ENCODE results near the gene CATSPERZ. TPM values are rescaled to one million over a fixed set of nuclear protein-coding genes. Genes with fewer than 3 reads are reported as not detected.

The CATSPERZ gene
- total and polyA plus RNA-seq, 2 of the 13 experiments (the other 11 are each of a cell fraction or from before 2014, with no cell fraction given), result 0.22 to 0.48 TPM

DNA sequence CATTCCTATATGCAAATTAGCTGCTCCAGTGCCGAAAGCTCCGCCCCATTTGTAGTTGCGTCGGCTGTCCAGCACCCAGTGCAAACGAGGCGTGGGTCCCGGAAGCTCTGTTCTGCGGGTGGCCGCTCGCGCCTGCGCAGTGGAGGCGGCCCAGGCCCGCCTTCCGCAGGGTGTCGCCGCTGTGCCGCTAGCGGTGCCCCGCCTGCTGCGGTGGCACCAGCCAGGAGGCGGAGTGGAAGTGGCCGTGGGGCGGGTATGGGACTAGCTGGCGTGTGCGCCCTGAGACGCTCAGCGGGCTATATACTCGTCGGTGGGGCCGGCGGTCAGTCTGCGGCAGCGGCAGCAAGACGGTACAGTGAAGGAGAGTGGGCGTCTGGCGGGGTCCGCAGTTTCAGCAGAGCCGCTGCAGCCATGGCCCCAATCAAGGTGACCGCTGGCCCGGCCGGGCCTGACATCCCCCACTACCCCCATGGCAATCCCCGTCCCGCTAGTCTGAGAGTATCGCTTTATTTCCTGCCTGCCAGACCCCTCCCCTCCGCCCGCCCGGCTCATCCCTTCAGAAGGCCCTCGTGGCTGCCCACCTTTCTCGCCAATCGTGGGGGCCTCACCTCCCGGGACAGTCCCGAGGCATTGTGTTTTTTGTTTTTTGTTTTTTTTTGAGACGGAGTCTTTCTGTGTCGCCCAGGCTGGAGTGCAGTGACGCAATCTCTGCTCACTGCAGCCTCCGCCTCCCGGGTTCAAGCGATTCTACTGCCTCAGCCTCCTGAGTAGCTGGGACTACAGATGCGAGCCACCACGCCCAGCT is 18.0 kb downstream of the CATSPERZ start, which contains the start of gene PRDX5 (continued):
- TF ChIP-seq, protein P1, sequence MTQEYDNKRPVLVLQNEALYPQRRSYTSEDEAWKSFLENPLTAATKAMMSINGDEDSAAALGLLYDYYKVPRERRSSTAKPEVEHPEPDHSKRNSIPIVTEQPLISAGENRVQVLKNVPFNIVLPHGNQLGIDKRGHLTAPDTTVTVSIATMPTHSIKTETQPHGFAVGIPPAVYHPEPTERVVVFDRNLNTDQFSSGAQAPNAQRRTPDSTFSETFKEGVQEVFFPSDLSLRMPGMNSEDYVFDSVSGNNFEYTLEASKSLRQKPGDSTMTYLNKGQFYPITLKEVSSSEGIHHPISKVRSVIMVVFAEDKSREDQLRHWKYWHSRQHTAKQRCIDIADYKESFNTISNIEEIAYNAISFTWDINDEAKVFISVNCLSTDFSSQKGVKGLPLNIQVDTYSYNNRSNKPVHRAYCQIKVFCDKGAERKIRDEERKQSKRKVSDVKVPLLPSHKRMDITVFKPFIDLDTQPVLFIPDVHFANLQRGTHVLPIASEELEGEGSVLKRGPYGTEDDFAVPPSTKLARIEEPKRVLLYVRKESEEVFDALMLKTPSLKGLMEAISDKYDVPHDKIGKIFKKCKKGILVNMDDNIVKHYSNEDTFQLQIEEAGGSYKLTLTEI (CRISPR knock-in tag; conservative IDR thresholded peaks at IDR 0.05), result no peak
- TF ChIP-seq, protein P2, sequence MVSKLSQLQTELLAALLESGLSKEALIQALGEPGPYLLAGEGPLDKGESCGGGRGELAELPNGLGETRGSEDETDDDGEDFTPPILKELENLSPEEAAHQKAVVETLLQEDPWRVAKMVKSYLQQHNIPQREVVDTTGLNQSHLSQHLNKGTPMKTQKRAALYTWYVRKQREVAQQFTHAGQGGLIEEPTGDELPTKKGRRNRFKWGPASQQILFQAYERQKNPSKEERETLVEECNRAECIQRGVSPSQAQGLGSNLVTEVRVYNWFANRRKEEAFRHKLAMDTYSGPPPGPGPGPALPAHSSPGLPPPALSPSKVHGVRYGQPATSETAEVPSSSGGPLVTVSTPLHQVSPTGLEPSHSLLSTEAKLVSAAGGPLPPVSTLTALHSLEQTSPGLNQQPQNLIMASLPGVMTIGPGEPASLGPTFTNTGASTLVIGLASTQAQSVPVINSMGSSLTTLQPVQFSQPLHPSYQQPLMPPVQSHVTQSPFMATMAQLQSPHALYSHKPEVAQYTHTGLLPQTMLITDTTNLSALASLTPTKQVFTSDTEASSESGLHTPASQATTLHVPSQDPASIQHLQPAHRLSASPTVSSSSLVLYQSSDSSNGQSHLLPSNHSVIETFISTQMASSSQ (IDR thresholded peaks at IDR 0.05; ENCODE audit: low read depth), result no peak
- TF ChIP-seq, protein P2 (CRISPR knock-in tag; IDR thresholded peaks at IDR 0.05; ENCODE audit: borderline replicate concordance), result no peak; the same call in 1 of the 2 replicates
- TF ChIP-seq KLF11 (CRISPR knock-in tag; IDR thresholded peaks at IDR 0.05) (no peak), ZNF44 (CRISPR knock-in tag; IDR thresholded peaks at IDR 0.05) (no peak; the same call in none of the 2 replicates), RBM22 (optimal IDR thresholded peaks at IDR 0.05; ENCODE audit: low read length) (no peak), SRSF9 (IDR thresholded peaks at IDR 0.05; ENCODE audit: borderline replicate concordance, insufficient read depth, low read depth, low read length, poor library complexity, severe bottlenecking) (no peak), ZBTB38 (CRISPR knock-in tag; IDR thresholded peaks at IDR 0.05) (no peak; the same call in 1 of the 2 replicates), ZNF598 (CRISPR knock-in tag; IDR thresholded peaks at IDR 0.05; ENCODE audit: borderline replicate concordance) (peak; percentile 65; the same call in 1 of the 2 replicates)
- TF ChIP-seq, protein P3, sequence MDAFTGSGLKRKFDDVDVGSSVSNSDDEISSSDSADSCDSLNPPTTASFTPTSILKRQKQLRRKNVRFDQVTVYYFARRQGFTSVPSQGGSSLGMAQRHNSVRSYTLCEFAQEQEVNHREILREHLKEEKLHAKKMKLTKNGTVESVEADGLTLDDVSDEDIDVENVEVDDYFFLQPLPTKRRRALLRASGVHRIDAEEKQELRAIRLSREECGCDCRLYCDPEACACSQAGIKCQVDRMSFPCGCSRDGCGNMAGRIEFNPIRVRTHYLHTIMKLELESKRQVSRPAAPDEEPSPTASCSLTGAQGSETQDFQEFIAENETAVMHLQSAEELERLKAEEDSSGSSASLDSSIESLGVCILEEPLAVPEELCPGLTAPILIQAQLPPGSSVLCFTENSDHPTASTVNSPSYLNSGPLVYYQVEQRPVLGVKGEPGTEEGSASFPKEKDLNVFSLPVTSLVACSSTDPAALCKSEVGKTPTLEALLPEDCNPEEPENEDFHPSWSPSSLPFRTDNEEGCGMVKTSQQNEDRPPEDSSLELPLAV (CRISPR knock-in tag; conservative IDR thresholded peaks at IDR 0.05; ENCODE audit: low read depth), result no peak
- TF ChIP-seq, protein P4, sequence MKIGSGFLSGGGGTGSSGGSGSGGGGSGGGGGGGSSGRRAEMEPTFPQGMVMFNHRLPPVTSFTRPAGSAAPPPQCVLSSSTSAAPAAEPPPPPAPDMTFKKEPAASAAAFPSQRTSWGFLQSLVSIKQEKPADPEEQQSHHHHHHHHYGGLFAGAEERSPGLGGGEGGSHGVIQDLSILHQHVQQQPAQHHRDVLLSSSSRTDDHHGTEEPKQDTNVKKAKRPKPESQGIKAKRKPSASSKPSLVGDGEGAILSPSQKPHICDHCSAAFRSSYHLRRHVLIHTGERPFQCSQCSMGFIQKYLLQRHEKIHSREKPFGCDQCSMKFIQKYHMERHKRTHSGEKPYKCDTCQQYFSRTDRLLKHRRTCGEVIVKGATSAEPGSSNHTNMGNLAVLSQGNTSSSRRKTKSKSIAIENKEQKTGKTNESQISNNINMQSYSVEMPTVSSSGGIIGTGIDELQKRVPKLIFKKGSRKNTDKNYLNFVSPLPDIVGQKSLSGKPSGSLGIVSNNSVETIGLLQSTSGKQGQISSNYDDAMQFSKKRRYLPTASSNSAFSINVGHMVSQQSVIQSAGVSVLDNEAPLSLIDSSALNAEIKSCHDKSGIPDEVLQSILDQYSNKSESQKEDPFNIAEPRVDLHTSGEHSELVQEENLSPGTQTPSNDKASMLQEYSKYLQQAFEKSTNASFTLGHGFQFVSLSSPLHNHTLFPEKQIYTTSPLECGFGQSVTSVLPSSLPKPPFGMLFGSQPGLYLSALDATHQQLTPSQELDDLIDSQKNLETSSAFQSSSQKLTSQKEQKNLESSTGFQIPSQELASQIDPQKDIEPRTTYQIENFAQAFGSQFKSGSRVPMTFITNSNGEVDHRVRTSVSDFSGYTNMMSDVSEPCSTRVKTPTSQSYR (CRISPR knock-in tag; IDR thresholded peaks at IDR 0.05; ENCODE audit: borderline replicate concordance), result 0 out of 2 replicates have a peak, but pooled peaks have one; percentile 6
- TF ChIP-seq, protein P5, sequence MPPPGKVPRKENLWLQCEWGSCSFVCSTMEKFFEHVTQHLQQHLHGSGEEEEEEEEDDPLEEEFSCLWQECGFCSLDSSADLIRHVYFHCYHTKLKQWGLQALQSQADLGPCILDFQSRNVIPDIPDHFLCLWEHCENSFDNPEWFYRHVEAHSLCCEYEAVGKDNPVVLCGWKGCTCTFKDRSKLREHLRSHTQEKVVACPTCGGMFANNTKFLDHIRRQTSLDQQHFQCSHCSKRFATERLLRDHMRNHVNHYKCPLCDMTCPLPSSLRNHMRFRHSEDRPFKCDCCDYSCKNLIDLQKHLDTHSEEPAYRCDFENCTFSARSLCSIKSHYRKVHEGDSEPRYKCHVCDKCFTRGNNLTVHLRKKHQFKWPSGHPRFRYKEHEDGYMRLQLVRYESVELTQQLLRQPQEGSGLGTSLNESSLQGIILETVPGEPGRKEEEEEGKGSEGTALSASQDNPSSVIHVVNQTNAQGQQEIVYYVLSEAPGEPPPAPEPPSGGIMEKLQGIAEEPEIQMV (CRISPR knock-in tag; IDR thresholded peaks at IDR 0.05; ENCODE audit: low read depth), result no peak
- TF ChIP-seq, protein P6, sequence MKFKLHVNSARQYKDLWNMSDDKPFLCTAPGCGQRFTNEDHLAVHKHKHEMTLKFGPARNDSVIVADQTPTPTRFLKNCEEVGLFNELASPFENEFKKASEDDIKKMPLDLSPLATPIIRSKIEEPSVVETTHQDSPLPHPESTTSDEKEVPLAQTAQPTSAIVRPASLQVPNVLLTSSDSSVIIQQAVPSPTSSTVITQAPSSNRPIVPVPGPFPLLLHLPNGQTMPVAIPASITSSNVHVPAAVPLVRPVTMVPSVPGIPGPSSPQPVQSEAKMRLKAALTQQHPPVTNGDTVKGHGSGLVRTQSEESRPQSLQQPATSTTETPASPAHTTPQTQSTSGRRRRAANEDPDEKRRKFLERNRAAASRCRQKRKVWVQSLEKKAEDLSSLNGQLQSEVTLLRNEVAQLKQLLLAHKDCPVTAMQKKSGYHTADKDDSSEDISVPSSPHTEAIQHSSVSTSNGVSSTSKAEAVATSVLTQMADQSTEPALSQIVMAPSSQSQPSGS (CRISPR knock-in tag; IDR thresholded peaks at IDR 0.05), result no peak

Data from HepG2 (cell line).